Activated CD8-positive, alpha-beta memory T cell treated with anti-CD3 and anti-CD28 coated beads, Interleukin-2, amount 50 U/mL, for 4 hours (primary cell): ENCODE data around the gene OR52M1.

Experiments
- DNase-seq: peaks from one replicate; pipeline ENCODE4 v3.0.0-alpha.2; 2020

The OR52M1 gene

GRCh38 chr11:4569075-4569474 is 24.1 kb downstream of the OR52M1 start:
- DNase-seq: no peak

GRCh38 chr11:4576880-4577279 is 31.9 kb downstream of the OR52M1 start:
- DNase-seq: no peak

GRCh38 chr11:4577761-4578160 is 32.8 kb downstream of the OR52M1 start:
- no peak for DNase-seq

- DNase-seq: no peak
These were observed 33.6 kb downstream of the OR52M1 start for GRCh38 chr11:4578624-4579023.

GRCh38 chr11:4580124-4580523 is 35.1 kb downstream of the OR52M1 start:
- DNase-seq: no peak

GRCh38 chr11:4581443-4581842 is 36.5 kb downstream of the OR52M1 start, which contains the start of gene OR52I2:
TSS of gene OR52I2 (plus strand) at chr11:4581743.
- DNase-seq: no peak

GRCh38 chr11:4589017-4589416 is 44.0 kb downstream of the OR52M1 start:
- no peak for DNase-seq

GRCh38 chr11:4593739-4594138 is 48.7 kb downstream of the OR52M1 start, which contains the start of gene OR52I1:
TSS of gene OR52I1 (plus strand) at chr11:4594039. CDS start at chr11:4594039, 0 bp downstream.
- DNase-seq: no peak
